ENCODE data around the gene L2HGDH.

The L2HGDH gene

DNA sequence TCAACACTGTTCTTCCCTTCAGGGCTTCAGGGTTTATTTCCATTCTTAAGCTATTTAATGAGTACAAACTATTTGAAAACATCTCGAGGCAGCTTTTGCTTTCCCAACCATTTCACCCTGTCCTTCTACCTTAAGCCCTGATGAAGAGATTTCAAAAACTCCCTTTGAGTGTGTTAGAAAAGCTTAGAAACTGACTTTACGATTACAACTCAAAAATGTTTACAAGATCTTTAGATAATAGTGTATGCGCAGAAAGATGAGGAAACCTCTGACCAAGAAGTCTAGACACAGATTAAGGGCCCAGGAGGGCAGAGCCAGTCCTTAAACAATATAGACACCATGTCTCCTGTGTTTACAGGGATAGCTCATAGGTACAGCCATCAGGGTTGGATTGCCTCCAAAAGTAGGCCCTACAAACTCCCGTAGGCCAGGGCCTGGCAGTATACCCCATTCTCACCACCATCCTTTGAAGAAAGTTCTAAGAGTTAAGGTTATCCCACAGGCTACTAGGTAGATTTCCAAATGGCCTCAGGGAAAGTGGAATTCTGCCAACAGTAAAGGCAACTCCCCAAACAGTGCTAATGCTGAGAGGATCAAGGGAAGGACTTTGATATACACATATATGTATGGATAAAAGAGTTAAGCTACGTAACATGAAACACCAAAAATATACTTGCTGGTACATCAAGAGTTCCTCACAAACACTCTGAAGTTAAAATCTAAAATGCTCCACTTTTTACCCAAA is 69.3 kb downstream of the L2HGDH start:
- no peaks in the 10 kb centered on the region for H3K4me1 ChIP-seq (ENCODE audit: control insufficient read depth, insufficient read depth, low read length)
- H3K36me3 ChIP-seq (ENCODE audit: control insufficient read depth, insufficient read depth, low read length, severe bottlenecking): no peaks in the 10 kb centered on the region
- no peak overlapping the region for H3K4me3 ChIP-seq (ENCODE audit: low read length)
- H3K27me3 ChIP-seq (replicated peaks; ENCODE audit: control insufficient read depth, insufficient read depth, low read length): no peaks in the 10 kb centered on the region
- no peaks in the 10 kb centered on the region for H3K9me3 ChIP-seq (ENCODE audit: control insufficient read depth, low read length)
- DNase-seq (ENCODE audit: low read depth): no peak
- no peak overlapping the region for H3K9ac ChIP-seq (ENCODE audit: low read length)

DNA sequence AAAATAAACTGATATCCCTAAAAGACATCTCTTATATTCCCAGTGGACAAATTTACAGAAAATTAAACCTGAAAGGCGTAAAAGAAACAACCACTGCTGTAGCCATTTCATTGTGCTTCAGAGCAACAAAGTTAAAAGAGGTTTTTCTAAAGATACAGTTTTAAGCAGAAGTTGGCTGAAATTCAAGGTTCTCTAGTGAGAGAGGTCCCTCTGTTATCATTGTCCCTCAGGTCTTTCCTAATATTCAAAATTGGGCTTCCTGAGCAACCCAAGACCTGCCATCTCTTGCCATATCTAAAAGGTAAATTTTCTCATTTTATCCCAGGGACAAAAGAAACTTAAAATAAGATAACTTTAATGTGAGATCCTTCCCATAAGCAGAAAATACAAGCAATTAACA is 69.9 kb downstream of the L2HGDH start:
- H3K4me1 ChIP-seq (ENCODE audit: control insufficient read depth, insufficient read depth, low read length): no peaks in the 10 kb centered on the region
- H3K4me3 ChIP-seq (ENCODE audit: low read length): no peak overlapping the region
- DNase-seq (ENCODE audit: low read depth): no peak
- H3K9ac ChIP-seq (ENCODE audit: low read length): no peak overlapping the region
- H3K27me3 ChIP-seq (replicated peaks; ENCODE audit: control insufficient read depth, insufficient read depth, low read length): no peaks in the 10 kb centered on the region
- H3K9me3 ChIP-seq (ENCODE audit: control insufficient read depth, low read length): no peaks in the 10 kb centered on the region
- H3K36me3 ChIP-seq (ENCODE audit: control insufficient read depth, insufficient read depth, low read length, severe bottlenecking): no peaks in the 10 kb centered on the region

DNA sequence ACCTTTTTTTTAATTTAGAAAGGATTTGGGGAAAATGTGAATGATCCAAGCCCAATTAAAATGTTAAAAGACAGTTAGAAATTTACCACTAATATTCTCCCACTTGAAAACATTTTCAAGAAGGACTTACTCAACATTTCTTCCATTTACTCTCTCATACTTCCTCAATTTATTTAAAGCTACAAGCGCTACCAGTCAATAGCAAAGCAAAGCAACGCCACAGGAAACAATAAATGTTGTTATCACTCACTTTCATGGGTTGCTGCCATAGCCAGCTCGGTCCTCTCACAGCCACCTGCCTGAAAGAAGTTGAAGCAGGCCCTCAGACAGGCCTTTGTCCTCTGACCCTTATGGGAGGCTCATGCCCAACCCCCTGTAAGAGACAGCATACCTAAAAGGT is 74.6 kb downstream of the L2HGDH start:
- H3K9me3 ChIP-seq (ENCODE audit: control insufficient read depth, low read length): no peaks in the 10 kb centered on the region
- no peak for DNase-seq (ENCODE audit: low read depth)
- no peak overlapping the region for H3K9ac ChIP-seq (ENCODE audit: low read length)
- no peaks in the 10 kb centered on the region for H3K36me3 ChIP-seq (ENCODE audit: control insufficient read depth, insufficient read depth, low read length, severe bottlenecking)
- H3K4me3 ChIP-seq (ENCODE audit: low read length): no peak overlapping the region
- H3K4me1 ChIP-seq (ENCODE audit: control insufficient read depth, insufficient read depth, low read length): peaks cover 4% of the 10 kb centered on the region
- no peaks in the 10 kb centered on the region for H3K27me3 ChIP-seq (replicated peaks; ENCODE audit: control insufficient read depth, insufficient read depth, low read length)

DNA sequence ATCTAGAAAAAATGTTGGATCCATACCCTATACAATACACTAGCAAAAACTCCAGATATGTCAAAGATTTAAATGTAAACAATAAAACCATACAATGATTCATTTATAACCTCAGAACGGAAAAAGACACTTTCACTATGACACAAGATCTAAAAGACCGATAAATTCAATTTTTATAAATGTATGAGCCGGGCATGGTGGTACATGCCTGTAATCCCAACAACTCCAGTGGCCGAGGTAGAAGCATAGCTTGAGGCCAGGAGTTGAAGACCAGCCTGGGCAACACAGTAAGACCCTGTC is 78.1 kb downstream of the L2HGDH start:
- Histone ChIP-seq H3K9ac (ENCODE audit: low read length) (no peak overlapping the region), H3K27me3 (replicated peaks; ENCODE audit: control insufficient read depth, insufficient read depth, low read length) (no peaks in the 10 kb centered on the region), H3K4me1 (ENCODE audit: control insufficient read depth, insufficient read depth, low read length) (peaks cover 19% of the 10 kb centered on the region), H3K36me3 (ENCODE audit: control insufficient read depth, insufficient read depth, low read length, severe bottlenecking) (no peaks in the 10 kb centered on the region), H3K9me3 (ENCODE audit: control insufficient read depth, low read length) (no peaks in the 10 kb centered on the region), H3K4me3 (ENCODE audit: low read length) (no peak overlapping the region)
- DNase-seq (ENCODE audit: low read depth): no peak

DNA sequence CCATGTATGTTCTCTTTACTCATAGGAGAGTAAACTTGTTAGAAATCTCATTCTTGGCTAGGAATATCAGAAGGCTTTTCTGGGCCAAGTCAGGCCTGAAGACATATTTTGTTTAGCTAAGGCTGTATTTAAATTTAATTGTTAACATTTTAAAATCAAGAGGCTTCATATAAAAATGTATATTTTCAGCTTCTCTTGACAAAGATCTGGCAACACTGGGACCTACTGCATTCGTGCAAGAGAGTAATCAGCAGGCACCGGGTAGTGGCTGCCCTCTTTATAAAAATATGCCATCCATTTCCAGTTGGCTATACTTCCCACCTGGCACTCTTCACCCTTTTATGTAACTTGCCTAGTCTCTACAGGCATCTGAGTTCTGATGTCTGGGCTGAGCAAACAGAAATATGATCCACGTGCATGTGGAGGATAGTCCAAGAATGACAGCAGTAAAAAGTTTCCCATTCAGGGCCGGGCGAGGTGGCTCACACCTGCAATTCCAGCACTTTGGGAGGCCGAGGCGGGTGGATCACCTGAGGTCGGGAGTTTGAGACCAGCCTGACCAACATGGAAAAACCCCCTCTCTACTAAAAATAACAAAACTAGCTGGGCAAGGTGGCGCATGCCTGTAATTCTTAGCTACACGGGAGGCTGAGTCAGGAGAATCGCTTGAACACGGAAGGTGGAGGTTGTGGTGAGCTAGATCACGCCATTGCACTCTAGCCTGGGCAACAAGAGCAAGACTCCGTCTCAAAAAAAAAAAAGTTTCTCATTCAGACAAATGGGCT is 78.7 kb downstream of the L2HGDH start:
- Histone ChIP-seq H3K27me3 (replicated peaks; ENCODE audit: control insufficient read depth, insufficient read depth, low read length) (no peaks in the 10 kb centered on the region), H3K36me3 (ENCODE audit: control insufficient read depth, insufficient read depth, low read length, severe bottlenecking) (no peaks in the 10 kb centered on the region), H3K4me3 (ENCODE audit: low read length) (no peak overlapping the region), H3K9ac (ENCODE audit: low read length) (no peak overlapping the region), H3K4me1 (ENCODE audit: control insufficient read depth, insufficient read depth, low read length) (peaks cover 23% of the 10 kb centered on the region), H3K9me3 (ENCODE audit: control insufficient read depth, low read length) (no peaks in the 10 kb centered on the region)
- DNase-seq (ENCODE audit: low read depth): no peak

DNA sequence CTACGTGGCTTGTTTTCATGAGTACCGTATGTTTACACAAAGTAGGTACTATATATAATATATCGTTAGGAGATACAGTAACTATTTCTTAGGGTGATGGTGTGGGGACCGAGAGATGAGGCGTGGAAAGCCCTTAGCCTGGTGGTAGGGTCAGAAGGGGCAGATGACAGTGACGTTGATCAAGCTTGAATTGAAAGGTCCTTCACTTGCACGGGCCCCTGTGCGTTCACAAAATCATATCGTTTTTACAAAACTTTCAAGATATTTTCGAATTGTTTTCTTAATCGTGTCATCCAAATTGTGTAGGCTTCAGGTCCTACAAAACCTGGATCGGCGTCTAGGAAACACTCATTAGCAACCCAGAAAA is 79.8 kb downstream of the L2HGDH start:
- H3K9ac ChIP-seq (ENCODE audit: low read length): peak overlapping the region; percentile 92
- DNase-seq (ENCODE audit: low read depth): no peak
- H3K9me3 ChIP-seq (ENCODE audit: control insufficient read depth, low read length): no peaks in the 10 kb centered on the region
- peaks cover 23% of the 10 kb centered on the region for H3K4me1 ChIP-seq (ENCODE audit: control insufficient read depth, insufficient read depth, low read length)
- peak overlapping the region; percentile 84 for H3K4me3 ChIP-seq (ENCODE audit: low read length)
- H3K36me3 ChIP-seq (ENCODE audit: control insufficient read depth, insufficient read depth, low read length, severe bottlenecking): no peaks in the 10 kb centered on the region
- no peaks in the 10 kb centered on the region for H3K27me3 ChIP-seq (replicated peaks; ENCODE audit: control insufficient read depth, insufficient read depth, low read length)

DNA sequence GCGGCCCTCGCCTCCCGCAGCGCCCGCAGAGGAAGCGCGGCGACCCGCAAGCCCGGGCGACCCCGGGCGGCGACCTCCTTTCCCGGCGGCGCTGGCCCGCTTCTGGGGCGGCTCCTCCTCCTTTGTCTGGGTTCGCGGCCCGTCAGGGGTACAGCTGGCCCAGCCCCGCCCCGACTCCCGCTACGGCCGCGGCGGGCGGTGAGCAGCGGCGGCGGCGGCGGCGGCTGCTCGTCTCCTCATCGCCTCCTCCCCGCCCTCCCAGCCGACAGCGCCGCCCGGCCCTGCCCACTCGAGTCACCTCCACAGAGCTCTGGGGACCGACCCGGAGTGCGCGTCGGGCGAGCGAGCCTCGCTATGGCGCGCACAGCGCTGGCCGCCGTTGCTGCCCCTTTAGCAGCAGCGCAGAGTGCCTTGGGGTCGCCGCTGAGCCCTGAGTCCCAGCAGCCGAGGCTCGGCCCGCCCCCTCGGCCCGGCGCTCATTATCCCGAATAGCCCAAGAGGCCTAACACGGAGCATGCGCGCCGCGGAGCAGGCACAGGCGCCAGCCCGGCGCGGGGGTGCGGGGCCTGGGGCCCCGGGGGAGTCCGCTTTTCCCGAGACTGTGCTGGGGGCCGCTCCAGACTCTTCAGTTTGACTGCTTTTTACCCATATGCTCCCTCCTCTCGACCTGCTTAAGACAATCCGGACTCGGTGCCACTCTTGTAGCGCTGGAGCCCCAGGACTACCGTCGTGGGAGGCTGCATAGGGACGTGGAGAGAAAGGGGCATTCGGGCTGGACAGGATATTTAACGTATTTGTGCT is 80.4 kb downstream of the L2HGDH start, which contains the start of gene SOS2:
Gene SOS2 (minus strand): TSS at position 104 of the 801 bp plus-strand sequence. CDS start 295 bp downstream, outside the sequence.
- no peaks in the 10 kb centered on the region for H3K36me3 ChIP-seq (ENCODE audit: control insufficient read depth, insufficient read depth, low read length, severe bottlenecking)
- H3K27me3 ChIP-seq (replicated peaks; ENCODE audit: control insufficient read depth, insufficient read depth, low read length): no peaks in the 10 kb centered on the region
- H3K4me1 ChIP-seq (ENCODE audit: control insufficient read depth, insufficient read depth, low read length): peaks cover 27% of the 10 kb centered on the region
- H3K4me3 ChIP-seq (ENCODE audit: low read length): peak within 1 kb of the TSS; percentile 84
- peak; percentile 95 for DNase-seq (ENCODE audit: low read depth)
- no peaks in the 10 kb centered on the region for H3K9me3 ChIP-seq (ENCODE audit: control insufficient read depth, low read length)
- H3K9ac ChIP-seq (ENCODE audit: low read length): peak within 1 kb of the TSS; percentile 92

DNA sequence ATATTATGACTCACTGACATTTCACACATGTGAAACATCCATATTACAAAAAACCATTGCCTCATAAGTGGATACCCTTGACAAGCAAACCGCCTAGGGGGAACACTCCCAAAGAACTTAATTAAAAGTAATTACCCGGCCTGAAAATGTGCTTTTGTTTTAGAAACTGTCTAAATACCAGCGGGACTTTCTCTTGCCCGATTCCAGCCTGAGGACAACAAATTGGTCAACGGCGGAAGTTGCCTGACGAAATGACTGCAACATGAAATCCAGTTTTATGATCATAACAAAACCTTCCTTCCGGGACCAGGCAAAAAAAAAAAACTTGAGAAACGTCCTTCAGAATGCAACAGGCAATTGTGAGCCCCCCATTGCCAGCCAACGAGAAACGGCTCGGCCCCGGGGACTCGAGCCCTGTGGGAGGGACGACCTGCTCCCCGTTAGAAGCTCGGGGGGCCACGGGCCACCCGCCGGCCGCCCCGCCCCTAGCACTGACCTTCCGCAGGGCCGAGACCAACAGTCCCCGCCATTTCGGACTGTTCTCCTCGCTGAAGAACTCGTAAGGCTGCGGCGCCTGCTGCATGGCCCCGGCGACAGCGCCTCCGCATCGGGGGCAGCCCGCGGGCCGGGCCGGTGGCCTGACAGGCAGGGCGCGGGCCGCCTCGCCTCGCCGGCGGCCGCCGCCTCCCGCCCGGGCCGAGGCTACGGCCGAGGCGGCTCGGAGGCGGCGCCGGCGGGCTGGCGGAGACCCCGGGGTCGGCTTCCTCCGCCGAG is 81.1 kb downstream of the L2HGDH start:
- Histone ChIP-seq H3K27me3 (replicated peaks; ENCODE audit: control insufficient read depth, insufficient read depth, low read length) (no peaks in the 10 kb centered on the region), H3K4me1 (ENCODE audit: control insufficient read depth, insufficient read depth, low read length) (peaks cover 34% of the 10 kb centered on the region), H3K9me3 (ENCODE audit: control insufficient read depth, low read length) (no peaks in the 10 kb centered on the region), H3K9ac (ENCODE audit: low read length) (peak overlapping the region; percentile 92), H3K36me3 (ENCODE audit: control insufficient read depth, insufficient read depth, low read length, severe bottlenecking) (no peaks in the 10 kb centered on the region), H3K4me3 (ENCODE audit: low read length) (peak overlapping the region; percentile 84)
- DNase-seq (ENCODE audit: low read depth): peak; percentile 85

DNA sequence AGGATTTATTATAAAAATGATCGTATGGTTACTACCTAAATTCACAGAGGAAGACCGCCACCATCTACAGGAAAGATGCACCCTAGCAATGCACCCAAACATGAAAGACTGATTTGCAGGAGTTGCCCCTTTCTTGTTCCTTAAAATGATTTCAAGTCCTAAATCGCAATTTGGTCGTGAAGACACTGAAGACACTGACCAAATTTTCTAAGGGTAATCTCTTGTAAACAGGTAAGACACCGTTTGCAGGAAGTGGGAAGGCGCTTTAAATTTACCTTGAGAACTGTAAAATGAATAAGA is 81.7 kb downstream of the L2HGDH start:
- no peak for DNase-seq (ENCODE audit: low read depth)

DNA sequence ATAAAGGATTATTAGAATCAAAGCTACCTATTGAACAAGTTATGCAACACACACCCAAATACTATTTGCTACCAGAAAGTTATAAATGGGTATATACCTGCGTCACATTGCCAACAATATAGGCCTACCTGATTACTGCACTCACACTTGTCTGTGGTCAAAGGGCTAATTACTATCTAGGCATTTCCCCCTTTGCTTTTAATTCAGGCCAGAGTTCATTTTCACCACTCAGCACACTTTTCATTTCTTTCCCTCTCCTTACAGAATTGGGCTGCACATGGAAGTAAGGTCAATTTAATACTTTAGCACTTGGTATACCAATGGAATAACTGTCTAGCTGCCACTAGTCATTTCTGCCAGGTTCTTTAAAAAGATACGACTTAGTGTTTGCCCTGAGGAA is 82.3 kb downstream of the L2HGDH start:
- Histone ChIP-seq H3K27me3 (replicated peaks; ENCODE audit: control insufficient read depth, insufficient read depth, low read length) (no peaks in the 10 kb centered on the region), H3K4me3 (ENCODE audit: low read length) (peak overlapping the region; percentile 84), H3K4me1 (ENCODE audit: control insufficient read depth, insufficient read depth, low read length) (peaks cover 44% of the 10 kb centered on the region), H3K36me3 (ENCODE audit: control insufficient read depth, insufficient read depth, low read length, severe bottlenecking) (no peaks in the 10 kb centered on the region), H3K9me3 (ENCODE audit: control insufficient read depth, low read length) (no peaks in the 10 kb centered on the region), H3K9ac (ENCODE audit: low read length) (peak overlapping the region; percentile 92)
- no peak for DNase-seq (ENCODE audit: low read depth)

More for the DNA sequence above, 81.7 kb downstream of the L2HGDH start:
- H3K36me3 ChIP-seq (ENCODE audit: control insufficient read depth, insufficient read depth, low read length, severe bottlenecking): no peaks in the 10 kb centered on the region
- no peaks in the 10 kb centered on the region for H3K27me3 ChIP-seq (replicated peaks; ENCODE audit: control insufficient read depth, insufficient read depth, low read length)
- no peaks in the 10 kb centered on the region for H3K9me3 ChIP-seq (ENCODE audit: control insufficient read depth, low read length)
- peak overlapping the region; percentile 84 for H3K4me3 ChIP-seq (ENCODE audit: low read length)
- peak overlapping the region; percentile 92 for H3K9ac ChIP-seq (ENCODE audit: low read length)
- peaks cover 37% of the 10 kb centered on the region for H3K4me1 ChIP-seq (ENCODE audit: control insufficient read depth, insufficient read depth, low read length)

DNA sequence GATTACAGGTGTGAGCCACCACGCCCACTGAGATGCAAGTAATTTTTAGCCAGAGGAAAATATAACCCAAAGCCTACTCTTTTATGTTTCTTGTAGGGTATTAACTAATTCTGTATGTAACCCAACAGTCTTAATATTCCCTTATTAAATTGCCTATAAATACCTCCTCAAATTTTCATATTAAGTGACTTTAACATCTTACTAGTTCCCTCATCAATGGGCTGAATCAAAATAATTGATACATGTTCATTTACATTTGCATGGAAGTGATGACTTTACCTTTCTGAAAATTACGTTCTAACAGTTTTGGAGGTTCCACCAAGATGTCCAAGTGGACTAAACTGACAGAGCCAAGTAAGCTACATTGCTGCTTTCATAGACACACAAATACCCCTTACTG is 83.7 kb downstream of the L2HGDH start:
- Histone ChIP-seq H3K27me3 (replicated peaks; ENCODE audit: control insufficient read depth, insufficient read depth, low read length) (no peaks in the 10 kb centered on the region), H3K4me3 (ENCODE audit: low read length) (peak overlapping the region; percentile 84), H3K36me3 (ENCODE audit: control insufficient read depth, insufficient read depth, low read length, severe bottlenecking) (no peaks in the 10 kb centered on the region), H3K4me1 (ENCODE audit: control insufficient read depth, insufficient read depth, low read length) (peaks cover 44% of the 10 kb centered on the region), H3K9ac (ENCODE audit: low read length) (no peak overlapping the region), H3K9me3 (ENCODE audit: control insufficient read depth, low read length) (no peaks in the 10 kb centered on the region)
- no peak for DNase-seq (ENCODE audit: low read depth)

Measured in adipocyte (in vitro differentiated cells).